Heart left ventricle (tissue), 16 donors: Measurements from ENCODE around the gene GIMAP6. TPM values are rescaled to one million over a fixed set of nuclear protein-coding genes. Genes with fewer than 3 reads are reported as not detected.
"Not testable (repeated sequence)": the region's sequence is repeated elsewhere in the genome, so short reads cannot be mapped to it uniquely, and the experiment has no call there.

Source experiments
- ATAC-seq, 4 donors: fragments of 200-7000 bp; cut with Tn5 transposase; one replicate each; pipeline ENCODE4 v1.9.1; 2020 to 2022; ENCODE audit warnings: moderate library complexity in 4 of 4, mild to moderate bottlenecking in 3 of 4, moderate number of reproducible peaks in 1 of 4
- DNase-seq, 5 donors: peaks; one replicate each; pipeline ENCODE4 v3.0.0-alpha.2; 2020
- H3K27ac ChIP-seq, 12 donors: fragments of 200-600 bp; sonication (generic) in 4 of 12; one replicate each; pipeline versions ENCODE4 v1.5.0 to v1.8.0; 2016 to 2022; ENCODE audit warnings: mild to moderate bottlenecking in 2 of 12
- H3K27me3 ChIP-seq, 9 donors: fragments of 200-600 bp; sonication (generic) in 2 of 9; one replicate each; pipeline versions ENCODE4 v1.5.1 to v1.8.0; 2016 to 2022; ENCODE audit warnings: mild to moderate bottlenecking in 3 of 9
- H3K36me3 ChIP-seq, 9 donors: fragments of 200-600 bp; sonication (generic) in 2 of 9; one replicate each; pipeline versions ENCODE4 v1.5.0 to v1.8.0; 2018 to 2022; ENCODE audit warnings: mild to moderate bottlenecking in 2 of 9
- H3K4me1 ChIP-seq, 12 donors: fragments of 200-600 bp; sonication (generic) in 4 of 12; one replicate each; pipeline versions ENCODE4 v1.5.0 to v1.8.0; 2016 to 2022; ENCODE audit warnings: mild to moderate bottlenecking in 3 of 12
- H3K4me3 ChIP-seq, 12 donors: fragments of 200-600 bp; sonication (generic) in 4 of 12; one replicate each; pipeline versions ENCODE4 v1.5.0 to v1.8.0; 2017 to 2022; ENCODE audit warnings: mild to moderate bottlenecking in 9 of 12, moderate library complexity in 4 of 12
- H3K9me3 ChIP-seq, 12 donors: fragments of 200-600 bp; sonication (generic) in 4 of 12; one replicate each; pipeline versions ENCODE4 v1.5.0 to v1.8.0; 2016 to 2022; ENCODE audit warnings: mild to moderate bottlenecking in 1 of 12
- CTCF ChIP-seq, 12 donors: fragments of 200-600 bp; sonication (generic) in 4 of 12; IDR thresholded peaks; one replicate each; pipeline versions ENCODE4 v1.5.0 to v1.8.0; 2018 to 2022; ENCODE audit warnings: antibody characterized with exemption in 12 of 12, mild to moderate bottlenecking in 5 of 12
- POLR2A ChIP-seq, 2 donors: fragments of 450-650 bp; IDR thresholded peaks; one replicate each; pipeline ENCODE4 v1.6.1; 2017; ENCODE audit warnings: antibody characterized with exemption in 2 of 2, mild to moderate bottlenecking in 2 of 2, moderate library complexity in 2 of 2
- WGBS, 4 donors: extraction: QIAGEN DNeasy Blood & Tissue Kit in 2 of 4; methylation state at CpG; one replicate each; pipeline versions ENCODE4 v1.1.5 to v1.1.7; 2013 to 2018; 5-methylcytosine and 5-hydroxymethylcytosine counted together
- intact Hi-C, 10 donors: fragments of 100-400 bp; cut with DNase I; formaldehyde crosslinking; loops; one replicate each; pipeline versions ENCODE4 v1.11.1 to v1.14.2; 2022
- polyA plus RNA-seq, 2 donors: library from polyadenylated mRNA; stranded (reverse); fragments of 200-250 nt; gene quantifications; one replicate each; pipeline ENCODE4 v1.2.3, GENCODE V29; 2013
- total RNA-seq, 9 donors: library from RNA; depleted of rRNA in 2 of 9; stranded (reverse); fragments of >200 nt in 2 of 9; fragmentation: NEBNext Ultra II Directional in 3 of 9; extraction: Animal tissue kit (Norgen Biotek cat#: 25700) in 3 of 9; gene quantifications; one replicate each; pipeline versions ENCODE4 v1.1.0 to v1.2.4, GENCODE V29; 2016 to 2023
- donor health status: ischemic (EF 13 %, LVEDD 7.1; RV severe dilation, severe dysfunction).
- donor health status: healthy with polysubstance abuse.
- donor health status: DM: no; HTN: yes; CAD: no.
- donor health status: DM: no; HTN: no; CAD: no.
- donor health status: ischemic (EF 25% LVEDD 6.9; RV normal size, moderate dysfunction).
- donor health status: ischemic (EF 25% LVEDD 5.7; RV mildly dilated, moderate dysfunction).
- donor health status: healthy.
- donor health status: DM: yes; HTN: yes; CAD: no.
- donor health status: ischemic (EF 35%, LVEDD 5.7; RV mildly dilated, moderate dysfunction).
- donor health status: nonischemic (EF 11% LVEDD 7.7; RV severe dilation, severe dysfunction).
- donor health status: DM: yes; HTN: yes; CAD: no.
- donor health status: PGD.
- donor health status: ischemic (EF 29% LVEDD 5.4; RV normal size, mild dysfunction).
- donor health status: nonischemic (EF 23%, LVEDD 6.1; RV moderate dilation, normal function).

The GIMAP6 gene
- total and polyA plus RNA-seq, 11 donors, result 13.8 to 52.7 (median 24.4) TPM

- intact Hi-C loops, result loop anchor here in 1 of 10 donors (10.0 kb wide), 1 partner anchor 145 kb away; no protein-coding TSS in a partner anchor
- 76 to 94% (median 85%) methylated on average over 3 of the region's 3 CpGs for WGBS, 4 donors
- no peak for DNase-seq
- peak in 1 of 4 donors; percentile 20 for ATAC-seq
- Histone ChIP-seq H3K9me3 (no peaks in the 10 kb centered on the region), H3K4me3 (no peak overlapping the region), H3K4me1 (peaks cover 0 to 7% (median 0%) of the 10 kb centered on the region in 12 donors), H3K27ac (peak overlapping the region in 6 of 12 donors; percentile 1 to 39 (median 21)), H3K27me3 (no peaks in the 10 kb centered on the region), H3K36me3 (no peaks in the 10 kb centered on the region)
- TF ChIP-seq POLR2A (IDR thresholded peaks at IDR 0.05) (no peak), CTCF (IDR thresholded peaks at IDR 0.05) (no peak)
Observed at GRCh38 chr7:150620061-150620460, 12.1 kb downstream of the GIMAP6 start.

GRCh38 chr7:150615221-150615755 is 16.9 kb downstream of the GIMAP6 start:
- H3K4me3 ChIP-seq, H3K4me1 ChIP-seq, ATAC-seq, H3K36me3 ChIP-seq, H3K9me3 ChIP-seq, H3K27ac ChIP-seq, intact Hi-C loops, H3K27me3 ChIP-seq: not testable (repeated sequence)
- peak in 1 of 5 donors; percentile 23 for DNase-seq
- 69 to 81% (median 77%) methylated on average over 5 of the region's 5 CpGs for WGBS, 4 donors

- intact Hi-C loops, H3K36me3 ChIP-seq, H3K4me1 ChIP-seq, ATAC-seq, H3K27me3 ChIP-seq, H3K9me3 ChIP-seq, H3K4me3 ChIP-seq, DNase-seq, H3K27ac ChIP-seq: not testable (repeated sequence)
- 67 to 91% (median 84%) methylated on average over 1 of the region's 1 CpG for WGBS, 4 donors
Observed at GRCh38 chr7:150614426-150614825, 17.8 kb downstream of the GIMAP6 start.

DNA sequence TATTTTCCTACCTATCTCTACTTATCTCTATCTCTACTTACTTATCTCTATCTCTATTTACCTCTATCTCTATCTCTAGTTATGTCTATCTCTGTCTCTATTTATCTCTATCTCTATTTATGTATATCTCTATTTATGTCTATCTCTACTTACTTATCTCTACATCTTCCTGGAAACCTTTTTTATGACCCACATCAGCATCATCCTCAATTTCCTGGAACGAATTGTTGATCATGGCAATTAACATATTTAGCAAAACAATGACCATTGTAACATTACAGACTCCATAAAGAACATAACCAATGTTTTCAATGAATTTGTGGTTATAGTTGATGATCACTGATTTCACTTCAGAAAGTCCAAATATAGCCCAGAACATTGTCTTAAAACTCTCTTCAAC is 18.3 kb downstream of the GIMAP6 start:
- TF ChIP-seq POLR2A (IDR thresholded peaks at IDR 0.05) (no peak), CTCF (IDR thresholded peaks at IDR 0.05) (no peak)

DNA sequence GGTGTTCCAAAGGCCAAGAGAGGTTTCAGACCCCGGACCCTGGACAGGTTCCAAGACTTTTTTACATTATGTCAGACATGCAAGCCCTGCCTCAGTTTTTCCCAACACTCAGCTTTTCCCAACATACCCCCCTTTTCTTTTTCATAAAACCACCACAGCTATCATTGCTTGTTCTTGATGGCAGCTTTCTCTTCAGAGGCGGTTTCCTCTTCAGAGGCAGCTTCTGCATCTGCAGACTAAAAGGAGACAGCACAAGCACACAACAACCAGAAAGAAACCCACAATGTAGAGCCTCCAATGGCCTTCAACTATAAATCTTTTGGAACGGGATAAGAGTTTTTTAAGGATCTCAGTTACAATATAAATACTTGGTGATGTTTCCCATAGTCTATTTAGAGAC is 19.3 kb downstream of the GIMAP6 start:
- Histone ChIP-seq H3K27me3 (no peaks in the 10 kb centered on the region), H3K36me3 (no peaks in the 10 kb centered on the region), H3K4me3 (no peak overlapping the region), H3K9me3 (no peaks in the 10 kb centered on the region), H3K27ac (no peak overlapping the region), H3K4me1 (peaks cover 0 to 6% (median 0%) of the 10 kb centered on the region in 12 donors)
- ATAC-seq (no peak), DNase-seq (no peak)
- intact Hi-C loops, result no loop called here
- TF ChIP-seq CTCF (IDR thresholded peaks at IDR 0.05) (no peak), POLR2A (IDR thresholded peaks at IDR 0.05) (no peak)
- 64 to 91% (median 89%) methylated on average over 3 of the region's 3 CpGs for WGBS, 4 donors

More for the DNA sequence above, 18.3 kb downstream of the GIMAP6 start:
- intact Hi-C loops, result no loop called here
- H3K27me3 ChIP-seq, result no peaks in the 10 kb centered on the region
- peaks cover 0 to 6% (median 0%) of the 10 kb centered on the region in 12 donors for H3K4me1 ChIP-seq
- WGBS, 4 donors, result 52 to 67% (median 59%) methylated on average over 1 of the region's 1 CpG
- H3K9me3 ChIP-seq, result no peaks in the 10 kb centered on the region
- no peak overlapping the region for H3K4me3 ChIP-seq
- DNase-seq (no peak), ATAC-seq (no peak)
- no peaks in the 10 kb centered on the region for H3K36me3 ChIP-seq
- no peak overlapping the region for H3K27ac ChIP-seq
